HepG2 (cell line): ENCODE data around the gene KCNJ5. TPM values are rescaled to one million over a fixed set of nuclear protein-coding genes. Genes with fewer than 3 reads are reported as not detected.

Source experiments
- ATAC-seq: fragments of 200-7000 bp; cut with Tn5 transposase; 3 replicates; pipeline ENCODE4 v1.9.1; 2020; ENCODE audit warnings: mild to moderate bottlenecking, moderate library complexity
- BruUV-seq: library from RNA; stranded (reverse); fragments of 400-500 nt; replicated peaks from 2 replicates; lab custom pipeline; 2021; lab: Mats Ljungman, UMichigan
- CTCF ChIA-PET: fragments of 300-600 bp; formaldehyde crosslinking; extraction: SDS; loops from one replicate; lab custom pipeline; 2021; ENCODE audit warnings: low total read pairs, inconsistent platforms, low intra/inter-chr PET ratio; lab: Yijun Ruan, JAX
- POLR2A ChIA-PET: fragments of 350-600 bp; sonication (Branson Sonifier 250); formaldehyde crosslinking; loops from one replicate; lab custom pipeline; 2020; ENCODE audit warnings: antibody characterized with exemption, inconsistent platforms; lab: Yijun Ruan, JAX
- DNase-seq: peaks from one replicate; pipeline ENCODE4 v3.0.0-alpha.2; 2015; ENCODE audit warnings: low spot score
- FAIRE-seq: peaks from 3 replicates; lab custom pipeline; 2011; peaks lifted over from hg19 to GRCh38; lab: Jason Lieb, UNC
- H2AFZ ChIP-seq: one replicate; pipeline ENCODE4 v1.6.1; 2011; ENCODE audit warnings: low read length, inconsistent platforms
- H3K27ac ChIP-seq: fragments of 300-600 bp; 3 replicates; pipeline ENCODE4 v1.8.0; 2011; ENCODE audit warnings: mixed run types, mild to moderate bottlenecking, mixed read lengths, low read length, inconsistent platforms; ENCODE audit not compliant: insufficient read depth; ENCODE audit errors: extremely low read length
- H3K27me3 ChIP-seq, 2 experiments: fragments of 200-600 bp in 1 of 2; 2 replicates in 1 of 2; 3 replicates in 1 of 2; pipeline versions ENCODE4 v1.6.0 to v1.8.0; 2011; ENCODE audit warnings: low read length in 2 of 2, mild to moderate bottlenecking in 2 of 2, moderate library complexity in 2 of 2, inconsistent platforms in 1 of 2; ENCODE audit not compliant: insufficient read depth in 2 of 2, control insufficient read depth in 1 of 2
- H3K36me3 ChIP-seq, 2 experiments: fragments of 200-600 bp in 1 of 2; replicated peaks in 1 of 2; 2 replicates in 1 of 2; 3 replicates in 1 of 2; pipeline versions ENCODE4 v1.5.1 to v1.8.0; 2011; ENCODE audit warnings: low read length in 2 of 2, inconsistent platforms in 1 of 2; ENCODE audit not compliant: insufficient read depth in 2 of 2, control insufficient read depth in 1 of 2
- H3K4me1 ChIP-seq: 2 replicates; pipeline ENCODE4 v1.5.1; 2012; ENCODE audit warnings: low read length, inconsistent platforms; ENCODE audit not compliant: insufficient read depth
- H3K4me2 ChIP-seq: 2 replicates; pipeline ENCODE4 v1.6.0; 2011; ENCODE audit warnings: low read depth, low read length, inconsistent platforms
- H3K4me3 ChIP-seq, 3 experiments: fragments of 200-600 bp in 1 of 3; sonication (generic), shearing (Covaris generic) in 1 of 3; replicated peaks in 1 of 3; 2 replicates each; pipeline ENCODE4 v1.5.1; 2011 to 2016; ENCODE audit warnings: low read length in 3 of 3, inconsistent platforms in 2 of 3, low read depth in 2 of 3, mild to moderate bottlenecking in 2 of 3, control low read depth in 1 of 3, mixed read lengths in 1 of 3; ENCODE audit not compliant: insufficient read depth in 1 of 3
- H3K79me2 ChIP-seq: one replicate; pipeline ENCODE4 v1.6.1; 2011; ENCODE audit warnings: low read length, inconsistent platforms; ENCODE audit not compliant: insufficient read depth
- H3K9ac ChIP-seq: 2 replicates; pipeline ENCODE4 v1.6.0; 2011; ENCODE audit warnings: mild to moderate bottlenecking, low read depth, low read length, inconsistent platforms; ENCODE audit not compliant: insufficient read depth
- H3K9me3 ChIP-seq: 2 replicates; pipeline ENCODE4 v1.5.1; 2012; ENCODE audit warnings: mild to moderate bottlenecking, low read length
- H4K20me1 ChIP-seq: 2 replicates; pipeline ENCODE4 v1.6.0; 2011; ENCODE audit warnings: inconsistent platforms, mild to moderate bottlenecking, low read length, moderate library complexity; ENCODE audit not compliant: insufficient read depth
- HDAC1 ChIP-seq: sonication (generic); formaldehyde crosslinking; IDR thresholded peaks from 2 replicates; pipeline ENCODE4 v1.5.1; 2020; ENCODE audit warnings: mild to moderate bottlenecking, missing genetic modification reagents
- HES4 ChIP-seq: sonication (generic); formaldehyde crosslinking; IDR thresholded peaks from 2 replicates; pipeline ENCODE4 v1.9.0; 2021; ENCODE audit warnings: mild to moderate bottlenecking, missing genetic modification reagents, borderline replicate concordance
- KDM3A ChIP-seq: IDR thresholded peaks from 2 replicates; pipeline ENCODE4 v1.6.1; 2018; ENCODE audit warnings: low read depth, missing compliant biosample characterization
- PHB2 ChIP-seq: fragments of 450-650 bp; IDR thresholded peaks from 2 replicates; pipeline ENCODE4 v1.6.1; 2018; ENCODE audit not compliant: partially characterized antibody
- SP140L ChIP-seq: sonication (generic); formaldehyde crosslinking; IDR thresholded peaks from 2 replicates; pipeline ENCODE4 v1.4.0; 2020; ENCODE audit warnings: missing genetic modification reagents, borderline replicate concordance
- SP5 ChIP-seq: IDR thresholded peaks from 2 replicates; pipeline ENCODE4 v1.6.1; 2016; ENCODE audit warnings: low read depth, borderline replicate concordance
- ZBTB43 ChIP-seq: sonication (generic); formaldehyde crosslinking; conservative IDR thresholded peaks from 2 replicates; pipeline ENCODE4 v1.4.0; 2020; ENCODE audit warnings: missing genetic modification reagents
- ZEB1 ChIP-seq: IDR thresholded peaks from 2 replicates; pipeline ENCODE4 v1.6.1; 2012; ENCODE audit warnings: mild to moderate bottlenecking, low read depth, inconsistent platforms; ENCODE audit not compliant: insufficient replicate concordance
- ZFP1 ChIP-seq: IDR thresholded peaks from 2 replicates; pipeline ENCODE4 v1.6.1; 2016
- ZNF354B ChIP-seq: sonication (generic); formaldehyde crosslinking; IDR thresholded peaks from 2 replicates; pipeline ENCODE4 v1.8.0; 2022; ENCODE audit warnings: mild to moderate bottlenecking, missing genetic modification reagents
- ZNF431 ChIP-seq: sonication (generic); formaldehyde crosslinking; IDR thresholded peaks from 2 replicates; pipeline ENCODE4 v1.9.0; 2022; ENCODE audit warnings: missing genetic modification reagents, low read depth, mild to moderate bottlenecking, borderline replicate concordance
- ZNF530 ChIP-seq: sonication (generic); formaldehyde crosslinking; IDR thresholded peaks from 2 replicates; pipeline ENCODE4 v1.5.0; 2020; ENCODE audit warnings: low read depth, mild to moderate bottlenecking, missing genetic modification reagents
- ZNF674 ChIP-seq: sonication (generic); formaldehyde crosslinking; IDR thresholded peaks from 2 replicates; pipeline ENCODE4 v1.5.0; 2020; ENCODE audit warnings: low read depth, mild to moderate bottlenecking, missing genetic modification reagents
- ZNF770 ChIP-seq: sonication (generic); formaldehyde crosslinking; IDR thresholded peaks from 2 replicates; pipeline ENCODE4 v1.5.0; 2020; ENCODE audit warnings: mild to moderate bottlenecking, missing genetic modification reagents
- ZUFSP ChIP-seq: sonication (generic); formaldehyde crosslinking; IDR thresholded peaks from 2 replicates; pipeline ENCODE4 v1.9.0; 2021; ENCODE audit warnings: missing genetic modification reagents, mild to moderate bottlenecking, borderline replicate concordance
- WGBS: methylation state at CpG from one replicate; pipeline ENCODE4 v1.1.6; 2017; ENCODE audit warnings: low lambda C conversion rate; 5-methylcytosine and 5-hydroxymethylcytosine counted together
- in situ Hi-C: cut with HindIII; loops from 2 replicates; pipeline ENCODE4 v1.10.0; 2017; ENCODE audit warnings: low pct_unique_long_range_greater_than_20kb; ENCODE audit not compliant: extremely low pct_ligation_motif_present
- intact Hi-C: fragments of 100-400 bp; cut with micrococcal nuclease; formaldehyde crosslinking; loops from one replicate; pipeline ENCODE4 v1.10.0; 2022; ENCODE audit not compliant: unreplicated experiment
- polyA plus RNA-seq, 8 experiments: library from polyadenylated mRNA; depleted of rRNA in 3 of 8; stranded (reverse) in 7 of 8; unstranded in 1 of 8; fragments of >200 nt; fragmentation: Illumina TruSeq in 4 of 8; extraction: Trizol in 4 of 8; gene quantifications; 2 replicates each; pipeline versions ENCODE4 v1.2.1 to v1.2.3, GENCODE V29; 2011 to 2016; ENCODE audit warnings: low read depth in 4 of 8, missing spikeins in 1 of 8, mixed read lengths in 1 of 8; ENCODE audit not compliant: insufficient read depth in 1 of 8
- total RNA-seq, 5 experiments: library from RNA; depleted of rRNA; stranded (reverse); fragments of >200 nt; fragmentation: Illumina TruSeq; extraction: Trizol; gene quantifications; 2 replicates each; pipeline ENCODE4 v1.2.3, GENCODE V29; 2016; ENCODE audit warnings: low read depth in 1 of 5
- TF ChIP-seq, protein P1 (sequence below): sonication (generic); formaldehyde crosslinking; IDR thresholded peaks from 2 replicates; pipeline ENCODE4 v1.8.1; 2023; ENCODE audit warnings: mild to moderate bottlenecking, inconsistent platforms, moderate library complexity, missing genetic modification reagents, borderline replicate concordance
- TF ChIP-seq, protein P2 (sequence below): sonication (generic); formaldehyde crosslinking; conservative IDR thresholded peaks from 2 replicates; pipeline ENCODE4 v1.4.0; 2020; ENCODE audit warnings: missing genetic modification reagents

Gene KCNJ5
- total and polyA plus RNA-seq, 2 of the 13 experiments (the other 11 are each of a cell fraction or from before 2014, with no cell fraction given): not detected

DNA sequence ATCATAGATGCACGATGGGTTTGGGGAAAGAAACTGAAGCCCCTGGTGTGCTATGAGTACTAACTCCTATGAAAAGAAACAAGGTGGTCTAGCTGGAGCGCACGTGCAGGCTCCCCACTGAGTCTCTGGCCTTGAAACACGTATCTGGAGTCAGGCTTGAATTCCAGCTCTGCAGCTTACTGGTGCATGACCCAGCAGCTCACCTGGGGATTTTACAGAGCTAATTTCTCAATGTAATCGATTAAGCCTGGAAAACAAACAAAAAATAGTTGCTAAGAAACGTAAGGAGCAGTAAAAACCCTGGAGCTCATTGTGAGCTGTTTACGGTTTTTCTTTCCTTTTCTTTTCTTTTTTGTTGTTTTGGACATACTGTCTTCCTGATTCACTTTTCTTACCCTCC, 36.3 kb upstream of the KCNJ5 start:
- in situ Hi-C loops (no loop called here), intact Hi-C loops (no loop called here)
- DNase-seq: no peak
- no peaks in the 10 kb centered on the region for H3K79me2 ChIP-seq
- no peak overlapping the region for H3K4me2 ChIP-seq
- no TSS peak for BruUV-seq
- ChIA-PET CTCF (no interaction called here), POLR2A (no interaction called here)
- no peaks in the 10 kb centered on the region for H3K4me1 ChIP-seq
- peaks cover 2 to 36% of the 10 kb centered on the region in 2 experiments; a peak in 2 of 5 replicates for H3K27me3 ChIP-seq
- H3K9me3 ChIP-seq: no peaks in the 10 kb centered on the region
- TF ChIP-seq ZNF770 (CRISPR knock-in tag) (no peak), ZNF530 (CRISPR knock-in tag) (no peak), ZNF354B (CRISPR knock-in tag) (no peak), ZEB1 (no peak), ZNF674 (CRISPR knock-in tag) (no peak), HES4 (CRISPR knock-in tag) (no peak), SP140L (CRISPR knock-in tag) (no peak), PHB2 (no peak), SP5 (CRISPR knock-in tag) (no peak), ZBTB43 (CRISPR knock-in tag) (no peak), ZUFSP (CRISPR knock-in tag) (no peak), ZNF431 (CRISPR knock-in tag) (no peak), KDM3A (CRISPR knock-in tag) (no peak), HDAC1 (CRISPR knock-in tag) (no peak), ZFP1 (CRISPR knock-in tag) (no peak)
- TF ChIP-seq, protein P1, sequence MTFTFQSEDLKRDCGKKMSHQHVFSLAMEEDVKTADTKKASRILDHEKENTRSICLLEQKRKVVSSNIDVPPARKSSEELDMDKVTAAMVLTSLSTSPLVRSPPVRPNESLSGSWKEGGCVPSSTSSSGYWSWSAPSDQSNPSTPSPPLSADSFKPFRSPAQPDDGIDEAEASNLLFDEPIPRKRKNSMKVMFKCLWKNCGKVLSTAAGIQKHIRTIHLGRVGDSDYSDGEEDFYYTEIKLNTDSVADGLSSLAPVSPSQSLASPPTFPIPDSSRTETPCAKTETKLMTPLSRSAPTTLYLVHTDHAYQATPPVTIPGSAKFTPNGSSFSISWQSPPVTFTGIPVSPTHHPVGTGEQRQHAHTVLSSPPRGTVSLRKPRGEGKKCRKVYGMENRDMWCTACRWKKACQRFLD (CRISPR knock-in tag): no peak
- TF ChIP-seq, protein P2, sequence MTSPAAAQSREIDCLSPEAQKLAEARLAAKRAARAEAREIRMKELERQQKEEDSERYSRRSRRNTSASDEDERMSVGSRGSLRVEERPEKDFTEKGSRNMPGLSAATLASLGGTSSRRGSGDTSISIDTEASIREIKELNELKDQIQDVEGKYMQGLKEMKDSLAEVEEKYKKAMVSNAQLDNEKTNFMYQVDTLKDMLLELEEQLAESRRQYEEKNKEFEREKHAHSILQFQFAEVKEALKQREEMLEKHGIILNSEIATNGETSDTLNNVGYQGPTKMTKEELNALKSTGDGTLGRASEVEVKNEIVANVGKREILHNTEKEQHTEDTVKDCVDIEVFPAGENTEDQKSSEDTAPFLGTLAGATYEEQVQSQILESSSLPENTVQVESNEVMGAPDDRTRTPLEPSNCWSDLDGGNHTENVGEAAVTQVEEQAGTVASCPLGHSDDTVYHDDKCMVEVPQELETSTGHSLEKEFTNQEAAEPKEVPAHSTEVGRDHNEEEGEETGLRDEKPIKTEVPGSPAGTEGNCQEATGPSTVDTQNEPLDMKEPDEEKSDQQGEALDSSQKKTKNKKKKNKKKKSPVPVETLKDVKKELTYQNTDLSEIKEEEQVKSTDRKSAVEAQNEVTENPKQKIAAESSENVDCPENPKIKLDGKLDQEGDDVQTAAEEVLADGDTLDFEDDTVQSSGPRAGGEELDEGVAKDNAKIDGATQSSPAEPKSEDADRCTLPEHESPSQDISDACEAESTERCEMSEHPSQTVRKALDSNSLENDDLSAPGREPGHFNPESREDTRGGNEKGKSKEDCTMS: no peak
- no peak for ATAC-seq
- no peaks in the 10 kb centered on the region for H4K20me1 ChIP-seq
- H3K36me3 ChIP-seq: no peaks in the 10 kb centered on the region
- no peak overlapping the region for H3K4me3 ChIP-seq
- no peak for FAIRE-seq
- 2% methylated on average over 7 of the region's 7 CpGs for WGBS
- H3K27ac ChIP-seq: no peak overlapping the region
- H2AFZ ChIP-seq: no peak overlapping the region
- H3K9ac ChIP-seq: no peak overlapping the region
